ENCODE measurements around the gene CPED1. TPM values are rescaled to one million over a fixed set of nuclear protein-coding genes. Genes with fewer than 3 reads are reported as not detected.

CPED1 gene
- polyA plus RNA-seq, 1 donor from 2014 or later, result not detected

DNA sequence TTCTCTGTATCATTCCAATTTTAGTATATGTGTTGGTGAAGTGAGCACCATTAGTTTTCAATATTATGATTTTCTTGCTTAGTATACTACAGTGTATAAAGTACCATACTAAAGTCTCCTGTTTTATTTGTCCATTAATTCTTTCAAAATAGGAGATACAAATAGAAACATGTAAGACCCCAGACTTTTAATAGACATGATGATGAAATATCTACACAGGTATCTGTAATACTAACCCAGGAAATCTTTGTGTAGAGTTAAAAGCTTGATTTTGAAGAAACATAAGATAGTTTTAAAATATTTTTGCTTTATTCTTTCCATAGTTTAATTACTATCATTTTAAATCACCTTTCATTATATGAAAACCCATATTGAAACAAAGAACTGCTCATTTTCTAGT lies 206.5 kb downstream of the CPED1 start:
- H3K9me2 ChIP-seq (ENCODE audit: insufficient read depth, low read length), result no peaks in the 10 kb centered on the region
- H3K9me3 ChIP-seq (ENCODE audit: low read length), result no peaks in the 10 kb centered on the region
- H3K27me3 ChIP-seq (ENCODE audit: insufficient read depth, low read depth, low read length), result no peaks in the 10 kb centered on the region
- H3F3A ChIP-seq (ENCODE audit: insufficient read depth, low read length, poor library complexity, severe bottlenecking), result no peaks in the 10 kb centered on the region
- TF ChIP-seq CTCF (IDR thresholded peaks at IDR 0.05; ENCODE audit: poor library complexity, severe bottlenecking), result no peak
- TF ChIP-seq SMC3 (conservative IDR thresholded peaks at IDR 0.05; ENCODE audit: poor library complexity), result no peak
- no peak for TF ChIP-seq EP300 (conservative IDR thresholded peaks at IDR 0.05; ENCODE audit: poor library complexity, severe bottlenecking)
- no peak for TF ChIP-seq REST (IDR thresholded peaks at IDR 0.05; ENCODE audit: borderline replicate concordance)
- no peak for TF ChIP-seq RAD21 (conservative IDR thresholded peaks at IDR 0.05)
- TF ChIP-seq EZH2 (IDR thresholded peaks at IDR 0.05; ENCODE audit: borderline replicate concordance, insufficient read depth, low read length, poor library complexity, severe bottlenecking), result no peak
- no peak for TF ChIP-seq MXI1 (conservative IDR thresholded peaks at IDR 0.05; ENCODE audit: poor library complexity, severe bottlenecking)
- TF ChIP-seq POLR2AphosphoS5 (IDR thresholded peaks at IDR 0.05), result no peak
- no peak for TF ChIP-seq TAF1 (IDR thresholded peaks at IDR 0.05; ENCODE audit: low read depth)
- H3K9ac ChIP-seq (ENCODE audit: low read length), result no peak overlapping the region
- no peak overlapping the region for H3K4me2 ChIP-seq (ENCODE audit: low read length)
- no peaks in the 10 kb centered on the region for H4K20me1 ChIP-seq (ENCODE audit: insufficient read depth)
- H3K36me3 ChIP-seq (ENCODE audit: insufficient read depth, low read length), result no peaks in the 10 kb centered on the region
- H3K79me2 ChIP-seq (replicated peaks; ENCODE audit: insufficient read depth, low read length), result no peaks in the 10 kb centered on the region
- H2AFZ ChIP-seq (ENCODE audit: low read depth, low read length), result no peak overlapping the region
- no peak overlapping the region for H3K4me3 ChIP-seq (ENCODE audit: low read length)
- H3K27ac ChIP-seq (ENCODE audit: low read length), result no peak overlapping the region

DNA sequence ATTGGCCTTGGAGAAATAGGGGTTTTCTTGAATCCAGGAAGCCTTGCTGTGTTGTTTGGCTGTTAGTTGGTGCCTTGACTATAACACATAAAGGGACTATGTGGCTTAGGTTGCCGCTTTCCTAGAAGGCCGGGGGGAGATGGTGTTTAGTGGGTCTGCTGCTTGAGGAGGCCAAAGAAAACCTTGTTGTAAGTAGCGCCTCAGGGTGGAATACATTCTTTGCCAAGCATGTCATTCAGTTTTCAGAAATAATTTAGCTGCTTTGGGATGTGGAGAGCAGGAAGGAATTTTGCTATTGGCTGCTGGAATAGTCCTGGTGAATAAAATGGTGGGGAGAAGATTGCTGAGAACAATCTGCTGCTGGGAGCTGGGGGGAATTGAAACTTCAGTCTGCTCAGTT lies 207.4 kb downstream of the CPED1 start:
- Histone ChIP-seq H3K27ac (ENCODE audit: low read length) (no peak overlapping the region), H2AFZ (ENCODE audit: low read depth, low read length) (no peak overlapping the region), H3K27me3 (ENCODE audit: insufficient read depth, low read depth, low read length) (no peaks in the 10 kb centered on the region), H3K4me2 (ENCODE audit: low read length) (no peak overlapping the region), H3K9me3 (ENCODE audit: low read length) (no peaks in the 10 kb centered on the region), H3K9ac (ENCODE audit: low read length) (no peak overlapping the region), H3K4me3 (ENCODE audit: low read length) (no peak overlapping the region), H3F3A (ENCODE audit: insufficient read depth, low read length, poor library complexity, severe bottlenecking) (no peaks in the 10 kb centered on the region), H4K20me1 (ENCODE audit: insufficient read depth) (no peaks in the 10 kb centered on the region), H3K79me2 (replicated peaks; ENCODE audit: insufficient read depth, low read length) (no peaks in the 10 kb centered on the region), H3K36me3 (ENCODE audit: insufficient read depth, low read length) (no peaks in the 10 kb centered on the region), H3K9me2 (ENCODE audit: insufficient read depth, low read length) (no peaks in the 10 kb centered on the region)
- TF ChIP-seq MXI1 (conservative IDR thresholded peaks at IDR 0.05; ENCODE audit: poor library complexity, severe bottlenecking), result no peak
- no peak for TF ChIP-seq EP300 (conservative IDR thresholded peaks at IDR 0.05; ENCODE audit: poor library complexity, severe bottlenecking)
- TF ChIP-seq SMC3 (conservative IDR thresholded peaks at IDR 0.05; ENCODE audit: poor library complexity), result no peak
- TF ChIP-seq CTCF (IDR thresholded peaks at IDR 0.05; ENCODE audit: poor library complexity, severe bottlenecking), result no peak
